C4-2B (cell line): ENCODE data around the gene ETNK2.

Experiments
- H3K27ac ChIP-seq: fragments of 450-650 bp; 2 replicates; pipeline ENCODE4 v1.5.1; 2017
- ZFX ChIP-seq: fragments of 450-650 bp; IDR thresholded peaks from 2 replicates; pipeline ENCODE4 v1.6.1; 2017
- TF ChIP-seq, protein P1 (sequence below): fragments of 450-650 bp; conservative IDR thresholded peaks from 2 replicates; pipeline ENCODE4 v1.5.1; 2017; ENCODE audit warnings: mild to moderate bottlenecking

Gene ETNK2, protein sequence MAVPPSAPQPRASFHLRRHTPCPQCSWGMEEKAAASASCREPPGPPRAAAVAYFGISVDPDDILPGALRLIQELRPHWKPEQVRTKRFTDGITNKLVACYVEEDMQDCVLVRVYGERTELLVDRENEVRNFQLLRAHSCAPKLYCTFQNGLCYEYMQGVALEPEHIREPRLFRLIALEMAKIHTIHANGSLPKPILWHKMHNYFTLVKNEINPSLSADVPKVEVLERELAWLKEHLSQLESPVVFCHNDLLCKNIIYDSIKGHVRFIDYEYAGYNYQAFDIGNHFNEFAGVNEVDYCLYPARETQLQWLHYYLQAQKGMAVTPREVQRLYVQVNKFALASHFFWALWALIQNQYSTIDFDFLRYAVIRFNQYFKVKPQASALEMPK

DNA sequence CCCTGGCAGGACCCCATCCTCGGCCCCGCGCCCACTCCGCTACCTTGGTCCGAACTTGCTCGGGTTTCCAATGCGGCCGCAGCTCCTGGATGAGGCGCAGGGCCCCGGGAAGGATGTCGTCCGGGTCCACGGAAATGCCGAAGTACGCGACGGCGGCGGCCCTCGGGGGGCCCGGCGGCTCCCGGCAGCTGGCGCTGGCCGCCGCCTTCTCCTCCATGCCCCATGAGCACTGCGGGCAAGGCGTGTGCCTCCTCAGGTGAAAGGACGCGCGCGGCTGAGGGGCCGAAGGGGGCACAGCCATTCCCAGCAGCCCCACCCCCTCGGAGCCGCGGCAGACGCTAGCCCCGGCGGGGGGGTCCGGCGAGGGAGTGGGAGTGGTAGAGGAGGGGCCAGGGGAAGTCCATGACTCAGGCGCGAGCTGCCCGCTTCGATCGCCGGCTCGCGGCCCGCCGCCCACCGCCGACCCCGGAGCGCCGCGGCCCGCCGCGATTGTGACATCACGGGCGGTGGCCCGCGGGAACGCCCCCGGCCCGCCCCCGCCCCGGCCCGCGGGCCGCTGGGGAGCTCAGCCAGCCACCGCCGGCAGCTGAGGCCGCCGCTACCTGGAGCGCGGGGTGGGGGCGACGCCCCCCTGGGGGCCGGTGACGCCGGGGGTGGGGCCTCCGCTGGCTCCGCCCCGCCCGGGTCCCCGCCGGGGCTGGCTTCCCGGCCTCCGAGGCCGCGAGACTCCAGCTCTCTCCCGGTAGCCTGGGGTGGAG is at the start of gene ETNK2:
Gene ETNK2 (minus strand): TSS at position 493 of the 758 bp plus-strand sequence. CDS start 192 bp downstream, at position 301.
- TF ChIP-seq ZFX, result no peak
- TF ChIP-seq, protein P1, sequence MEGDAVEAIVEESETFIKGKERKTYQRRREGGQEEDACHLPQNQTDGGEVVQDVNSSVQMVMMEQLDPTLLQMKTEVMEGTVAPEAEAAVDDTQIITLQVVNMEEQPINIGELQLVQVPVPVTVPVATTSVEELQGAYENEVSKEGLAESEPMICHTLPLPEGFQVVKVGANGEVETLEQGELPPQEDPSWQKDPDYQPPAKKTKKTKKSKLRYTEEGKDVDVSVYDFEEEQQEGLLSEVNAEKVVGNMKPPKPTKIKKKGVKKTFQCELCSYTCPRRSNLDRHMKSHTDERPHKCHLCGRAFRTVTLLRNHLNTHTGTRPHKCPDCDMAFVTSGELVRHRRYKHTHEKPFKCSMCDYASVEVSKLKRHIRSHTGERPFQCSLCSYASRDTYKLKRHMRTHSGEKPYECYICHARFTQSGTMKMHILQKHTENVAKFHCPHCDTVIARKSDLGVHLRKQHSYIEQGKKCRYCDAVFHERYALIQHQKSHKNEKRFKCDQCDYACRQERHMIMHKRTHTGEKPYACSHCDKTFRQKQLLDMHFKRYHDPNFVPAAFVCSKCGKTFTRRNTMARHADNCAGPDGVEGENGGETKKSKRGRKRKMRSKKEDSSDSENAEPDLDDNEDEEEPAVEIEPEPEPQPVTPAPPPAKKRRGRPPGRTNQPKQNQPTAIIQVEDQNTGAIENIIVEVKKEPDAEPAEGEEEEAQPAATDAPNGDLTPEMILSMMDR, result no peak
- H3K27ac ChIP-seq, result no peak within 1 kb of the TSS; the same call in 1 of the 2 replicates

DNA sequence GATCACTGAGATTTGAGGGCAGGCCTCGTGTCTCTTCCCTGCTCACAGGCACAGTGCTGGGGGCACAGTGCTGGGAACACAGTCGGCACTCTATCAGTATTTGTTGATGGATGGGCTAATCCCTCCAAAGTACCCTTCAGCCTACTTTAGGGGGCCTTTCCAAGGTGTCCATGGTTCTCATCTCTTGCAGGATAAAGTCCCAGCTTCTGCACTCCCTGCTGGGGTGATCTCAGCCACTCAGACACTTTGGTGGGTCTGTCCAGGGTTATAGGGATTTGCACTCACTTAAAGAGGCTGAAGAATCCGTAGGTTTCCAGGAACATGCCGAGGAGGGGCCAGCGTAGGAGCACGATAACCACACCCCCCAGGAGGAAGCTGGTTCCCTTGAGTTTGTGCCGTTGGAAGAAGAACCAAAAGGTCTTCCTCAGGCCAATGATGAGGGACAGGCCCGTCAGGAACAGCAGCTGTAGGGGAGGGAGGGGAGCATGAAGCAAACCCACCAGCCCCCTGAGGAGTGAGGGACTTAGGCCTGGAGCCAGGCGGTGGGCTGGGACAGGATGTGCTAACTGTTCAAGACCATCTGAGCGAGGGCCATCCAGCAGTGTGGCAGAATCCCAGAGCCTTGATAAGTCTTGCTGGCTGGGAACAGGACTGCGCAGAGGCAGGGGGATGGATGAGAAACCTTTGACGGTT is 49.6 kb upstream of the ETNK2 start:
- no peak for TF ChIP-seq ZFX
- TF ChIP-seq, protein P1, result no peak
- H3K27ac ChIP-seq, result no peak overlapping the region

DNA sequence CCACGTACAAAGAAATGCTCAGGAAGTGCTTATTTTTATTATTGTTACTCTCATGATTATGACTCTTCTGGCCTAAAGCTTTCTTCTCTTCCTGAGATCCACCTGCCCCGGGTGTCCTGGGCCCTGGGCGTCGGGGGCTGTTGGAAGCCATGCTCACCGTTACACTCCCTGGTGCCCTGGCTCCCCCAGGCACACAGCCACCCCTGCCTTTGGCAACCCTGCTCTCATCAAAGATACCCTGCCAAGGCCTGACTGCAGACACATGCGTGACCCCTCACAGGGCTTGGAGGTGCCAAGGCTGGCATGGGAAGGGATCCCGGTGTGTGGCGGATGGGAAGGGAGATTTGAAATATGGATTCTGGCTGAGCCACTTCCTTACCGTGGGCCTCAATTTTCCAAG is 47.7 kb upstream of the ETNK2 start:
- no peak for TF ChIP-seq ZFX
- TF ChIP-seq, protein P1, result no peak
- H3K27ac ChIP-seq, result no peak overlapping the region

DNA sequence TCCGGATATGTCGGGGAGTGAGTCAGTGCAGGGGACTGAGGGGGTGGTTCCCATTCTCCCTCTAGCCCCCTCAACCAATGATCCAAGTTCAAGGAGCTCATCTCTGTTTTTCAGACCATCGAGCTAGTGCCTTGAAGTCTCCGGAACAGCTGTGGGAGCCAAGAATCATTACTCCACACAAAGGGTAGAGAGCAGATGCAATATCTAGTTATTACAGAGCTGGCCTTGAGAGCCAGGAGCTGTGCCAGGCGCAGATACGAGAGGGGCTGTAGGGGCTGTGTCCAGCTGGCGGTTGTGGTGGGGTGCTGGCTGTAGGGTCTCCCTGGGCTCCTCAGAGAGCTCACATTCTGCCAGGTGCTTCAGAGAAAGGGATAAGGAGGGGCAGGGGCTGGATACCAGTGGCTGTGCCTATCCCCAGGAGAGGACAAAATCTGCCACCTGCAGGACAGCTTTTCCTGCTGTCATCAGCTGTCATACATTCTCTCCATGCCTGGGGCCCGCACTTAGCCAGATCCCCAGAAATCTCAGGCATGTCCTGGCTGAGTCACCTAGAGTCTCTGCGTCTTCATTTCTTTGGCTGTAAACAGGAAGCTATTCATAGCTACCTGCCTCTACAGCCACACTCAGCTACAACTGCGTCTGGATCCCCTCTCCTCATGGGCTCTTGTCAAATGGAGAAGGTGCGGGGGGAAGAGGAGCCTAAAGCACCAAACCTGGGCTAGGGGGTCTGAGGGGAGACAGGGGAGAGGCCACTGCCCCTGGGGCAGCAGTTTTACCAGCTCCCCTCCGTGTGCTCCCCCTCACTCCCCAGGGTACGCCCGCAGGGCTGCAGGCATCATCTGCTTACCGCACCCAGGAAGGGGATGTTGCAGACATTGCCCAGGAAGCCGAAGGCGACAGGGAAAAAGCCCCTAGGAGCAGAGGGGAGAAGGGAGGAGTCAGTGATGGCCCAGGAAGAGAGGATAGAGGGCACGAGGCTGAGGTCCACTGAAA is 46.8 kb upstream of the ETNK2 start:
- TF ChIP-seq ZFX, result no peak
- TF ChIP-seq, protein P1, result no peak
- H3K27ac ChIP-seq, result no peak overlapping the region

DNA sequence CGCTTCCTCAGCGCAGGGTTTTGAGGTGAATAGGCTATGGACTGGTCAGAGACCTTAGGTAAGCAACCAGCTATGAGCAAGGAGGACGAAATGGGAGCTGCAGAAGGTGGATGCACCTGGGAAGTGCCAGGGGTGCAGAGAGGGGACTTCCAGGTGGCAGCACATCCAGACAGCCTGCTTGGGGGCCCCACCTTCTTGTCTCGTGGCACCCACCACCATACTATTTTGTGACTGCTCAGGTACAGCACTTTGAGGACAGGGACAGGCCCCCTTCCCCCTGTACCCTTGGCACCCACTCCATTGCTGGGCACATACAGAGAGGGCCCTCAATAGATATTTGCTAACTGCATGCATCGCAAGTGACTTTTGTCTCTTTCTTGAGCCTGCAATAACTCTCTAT is 45.2 kb upstream of the ETNK2 start:
- no peak for TF ChIP-seq ZFX
- TF ChIP-seq, protein P1, result no peak
- no peak overlapping the region for H3K27ac ChIP-seq

DNA sequence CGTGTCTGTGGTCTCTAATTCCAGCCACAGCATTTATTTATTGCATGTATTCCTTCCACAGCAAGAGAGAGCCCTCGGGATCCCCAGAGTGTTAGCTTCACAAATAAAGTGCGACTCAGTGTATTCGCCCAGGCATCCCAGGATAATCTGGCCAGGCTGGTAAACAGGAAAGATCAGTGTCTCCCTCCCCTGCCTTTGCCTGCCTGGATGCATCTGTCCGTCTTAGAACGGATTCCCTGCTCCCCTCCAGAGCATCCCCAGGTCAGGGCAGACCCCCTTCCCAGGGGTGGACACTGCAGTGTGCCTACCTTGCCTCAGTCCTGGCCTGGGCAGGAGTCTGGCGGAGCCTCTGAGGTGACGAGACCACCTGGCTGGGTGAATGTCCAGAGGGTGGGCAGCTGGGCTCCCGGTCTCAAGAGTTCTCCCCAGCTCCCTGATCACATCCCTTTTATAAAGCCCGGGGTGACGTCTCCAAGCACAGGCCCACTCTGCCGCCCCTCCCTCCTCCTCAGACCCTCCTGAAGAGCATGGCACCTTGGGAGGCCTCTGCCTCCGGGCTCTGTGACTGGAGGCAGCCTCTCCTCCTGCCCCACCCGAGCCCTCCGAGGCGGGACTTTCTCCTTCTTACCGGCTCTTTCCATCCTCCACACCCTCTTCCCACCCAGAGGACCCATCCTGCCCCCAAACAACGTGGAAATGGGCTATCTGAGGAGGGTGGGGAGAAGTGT is 44.4 kb upstream of the ETNK2 start, which contains the start of gene KISS1:
Gene KISS1 (minus strand): TSS at position 424 of the 728 bp plus-strand sequence. CDS start 3,615 bp downstream, outside the sequence.
- no peak within 1 kb of the TSS for H3K27ac ChIP-seq
- TF ChIP-seq, protein P1, result no peak
- no peak for TF ChIP-seq ZFX
